Fibroblast of skin of left biceps (primary cell): ENCODE data around the gene NOTCH1.

Source experiments
- DNase-seq, 2 experiments: peaks; one replicate each; pipeline ENCODE4 v3.0.0-alpha.2; 2013; ENCODE audit warnings: low read depth in 2 of 2

Gene NOTCH1

DNA sequence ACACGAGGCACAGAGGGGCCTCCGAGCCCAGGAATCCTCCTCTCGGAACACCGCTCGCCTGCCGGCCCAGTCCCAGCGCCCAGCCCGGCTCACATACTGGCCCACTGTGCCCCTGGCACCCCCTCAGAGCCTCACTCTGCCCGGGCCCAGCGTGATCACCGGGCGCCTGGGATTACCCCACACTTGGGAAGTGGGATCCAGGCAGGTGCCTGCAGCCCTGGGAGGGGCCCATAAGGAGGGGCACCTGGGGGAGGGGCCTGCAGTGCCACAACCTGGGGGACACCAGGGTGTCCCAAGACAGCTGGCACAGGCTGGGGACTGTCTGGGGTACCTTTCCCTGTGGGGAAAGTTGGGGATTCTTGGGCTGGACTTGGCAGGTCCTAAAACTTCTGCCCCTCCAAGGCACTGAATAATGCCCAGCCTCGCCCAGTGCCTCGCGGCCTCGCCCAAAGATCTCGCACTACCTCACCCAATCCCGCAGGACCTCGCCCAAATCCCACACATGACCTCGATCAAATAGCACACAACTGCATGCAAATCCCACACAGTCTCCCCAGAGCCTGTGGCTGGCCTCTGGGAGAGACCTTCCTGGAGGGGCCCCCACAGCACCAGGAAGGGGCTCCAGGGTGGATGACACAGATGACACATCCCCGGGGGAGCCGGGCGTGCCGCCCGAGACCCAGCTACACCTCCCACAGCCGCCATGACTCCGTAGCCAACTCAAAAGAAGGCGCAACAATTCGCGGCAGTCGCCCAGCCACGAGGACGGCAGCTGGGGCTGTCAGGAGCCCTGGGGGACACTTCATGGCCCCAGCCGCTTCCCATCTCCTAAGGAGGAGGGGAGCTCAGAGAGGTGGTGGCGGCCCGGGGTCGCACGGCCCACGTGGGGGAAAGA is 13.7 kb downstream of the NOTCH1 start:
- no peak for DNase-seq

GRCh38 chr9:136531186-136531903 is 14.5 kb downstream of the NOTCH1 start:
- DNase-seq: no peak

GRCh38 chr9:136530461-136531089 is 15.3 kb downstream of the NOTCH1 start:
- no peak for DNase-seq

GRCh38 chr9:136529516-136530460 is 16.1 kb downstream of the NOTCH1 start:
- no peak for DNase-seq

- no peak for DNase-seq
Observed at GRCh38 chr9:136528716-136529341, 17.0 kb downstream of the NOTCH1 start.

- no peak for DNase-seq
Observed at GRCh38 chr9:136527721-136528710, 17.8 kb downstream of the NOTCH1 start.

- DNase-seq: no peak
Observed at GRCh38 chr9:136527131-136527530, 18.7 kb downstream of the NOTCH1 start.

GRCh38 chr9:136526625-136527066 is 19.2 kb downstream of the NOTCH1 start:
- no peak for DNase-seq

DNA sequence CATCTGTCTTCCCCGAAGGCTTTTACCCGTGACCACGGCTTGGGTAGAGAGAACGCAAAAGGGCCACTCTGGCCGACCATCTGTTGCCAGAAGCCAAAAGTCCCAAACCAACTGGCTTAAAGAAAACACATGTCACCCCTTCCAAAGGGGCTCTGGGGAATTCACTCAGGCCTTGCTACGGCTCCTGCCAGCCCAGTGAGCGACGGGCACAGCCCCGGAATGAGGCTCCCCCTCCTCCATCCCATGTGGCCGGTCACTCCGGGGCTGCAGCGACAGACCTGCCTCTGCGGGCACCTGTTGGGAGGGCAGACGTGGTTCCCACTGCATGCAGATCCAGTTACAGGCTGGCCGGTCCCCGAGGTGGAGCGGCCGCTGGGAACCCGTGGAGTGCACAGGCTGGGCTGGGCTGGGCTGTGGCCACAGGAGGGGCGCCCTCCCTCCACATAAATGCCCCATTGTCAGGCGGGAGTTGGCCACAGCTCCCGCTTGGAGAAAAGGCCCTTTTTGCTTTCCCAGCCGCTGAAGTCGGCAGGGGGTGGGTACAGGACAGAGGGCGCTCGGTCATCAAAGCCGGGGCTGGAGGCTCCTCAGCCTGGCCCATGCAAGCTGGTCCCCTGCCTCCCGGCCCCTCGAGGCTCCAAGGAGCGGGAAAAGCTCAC is 19.9 kb downstream of the NOTCH1 start:
- no peak for DNase-seq

GRCh38 chr9:136525207-136525606 is 20.6 kb downstream of the NOTCH1 start:
- DNase-seq: no peak

- DNase-seq: no peak
Observed at GRCh38 chr9:136522314-136523237, 23.3 kb downstream of the NOTCH1 start.

DNA sequence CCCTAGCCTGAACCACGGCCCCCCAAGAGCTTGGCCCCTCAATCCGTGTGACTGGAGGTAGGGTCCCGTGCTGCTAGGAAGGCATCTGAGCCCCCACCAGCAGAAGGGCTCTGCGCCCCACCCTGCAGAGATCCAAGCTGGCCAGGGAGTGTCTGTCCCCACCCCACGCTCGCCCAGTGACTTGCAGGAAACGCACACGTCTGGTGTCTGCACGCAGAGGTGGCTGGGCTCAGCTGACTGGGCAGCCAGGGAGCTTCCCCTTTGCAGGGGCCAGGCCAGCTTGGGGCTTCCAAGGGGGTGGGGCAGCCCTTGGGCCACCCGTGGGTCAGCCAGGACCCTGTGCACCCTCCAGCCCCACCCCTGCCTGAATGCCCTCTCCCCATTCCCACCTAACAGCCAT is 24.3 kb downstream of the NOTCH1 start:
- DNase-seq: no peak

DNA sequence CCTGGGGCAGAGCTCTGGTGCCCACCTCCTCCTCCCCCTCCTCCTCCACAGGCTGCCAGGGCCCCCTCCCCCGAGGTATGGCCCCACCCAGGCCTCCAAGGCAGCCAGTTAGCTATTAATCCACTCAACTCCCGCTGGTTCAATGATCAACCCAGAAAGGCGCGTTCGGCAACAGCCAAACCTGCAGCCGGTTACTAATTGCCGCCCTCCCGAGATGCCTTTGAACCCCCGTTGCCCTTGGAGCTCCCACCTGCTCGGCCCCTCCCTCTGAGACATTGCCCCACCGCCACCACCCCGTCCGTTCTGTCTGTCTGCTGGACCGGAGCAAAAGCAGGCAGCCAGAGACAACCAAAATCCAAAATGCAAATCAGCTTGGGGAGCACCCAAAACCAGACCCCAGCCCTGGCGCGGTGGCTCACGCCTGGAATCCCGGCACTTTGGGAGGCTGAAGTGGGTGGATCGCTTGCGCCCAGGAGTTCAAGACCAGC is 25.8 kb downstream of the NOTCH1 start:
- DNase-seq: no peak

DNA sequence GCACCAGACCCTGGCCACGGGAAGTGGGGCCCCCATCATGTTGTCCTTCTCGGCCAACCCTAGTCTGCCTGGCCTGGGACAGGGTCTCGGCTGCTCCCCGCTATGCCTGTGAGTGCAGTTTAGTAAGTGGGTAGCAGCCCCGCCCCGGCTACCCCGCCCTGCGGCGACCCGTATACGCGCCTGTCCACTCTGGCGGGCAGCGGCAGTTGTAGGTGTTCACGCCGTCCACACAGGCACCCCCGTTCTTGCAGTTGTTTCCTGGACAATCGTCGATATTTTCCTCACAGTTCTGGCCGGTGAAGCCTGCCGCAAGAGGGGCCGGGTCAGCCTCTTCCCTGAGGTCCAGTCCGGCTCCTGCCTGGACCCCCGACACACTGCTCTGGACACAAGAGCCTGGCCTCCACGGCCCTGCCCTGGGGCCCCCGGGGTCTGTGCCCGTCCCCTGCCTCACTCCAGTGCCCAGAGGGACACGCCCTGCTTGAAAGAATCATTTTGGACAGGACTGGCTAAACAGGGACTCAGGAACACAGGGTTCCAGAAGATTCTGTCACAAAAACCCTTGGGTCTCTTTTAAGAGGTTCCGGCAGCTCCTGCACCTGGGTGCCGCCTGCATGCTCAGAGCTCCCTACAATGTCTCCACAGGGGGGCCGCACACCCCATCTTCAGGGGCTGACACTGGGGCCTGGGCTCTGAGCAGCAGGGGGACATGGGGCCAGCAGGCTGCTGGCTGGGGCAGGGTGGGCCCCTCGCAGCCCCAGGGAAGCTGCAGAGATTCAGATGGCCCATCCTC is 26.4 kb downstream of the NOTCH1 start:
- no peak for DNase-seq

DNA sequence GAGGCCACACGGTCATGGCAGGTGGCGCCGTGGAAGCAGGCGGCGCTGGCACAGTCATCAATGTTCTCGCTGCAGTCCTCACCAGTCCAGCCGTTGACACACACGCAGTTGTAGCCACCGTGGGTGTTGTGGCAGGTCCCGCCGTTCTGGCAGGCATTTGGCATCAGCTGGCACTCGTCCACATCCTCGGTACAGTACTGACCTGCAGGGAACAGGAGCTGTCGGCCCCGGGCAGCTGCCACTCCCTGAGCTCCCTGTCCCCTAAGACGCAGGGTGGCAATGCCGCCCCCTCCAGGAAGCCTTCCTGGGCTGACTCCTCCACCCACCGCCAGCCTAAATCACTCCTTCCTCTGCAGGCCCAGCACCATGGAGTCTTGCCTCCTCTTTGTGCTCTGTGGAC is 27.2 kb downstream of the NOTCH1 start:
- no peak for DNase-seq

GRCh38 chr9:136517950-136518349 is 27.9 kb downstream of the NOTCH1 start:
- no peak for DNase-seq
